Caco-2 (cell line): ENCODE data around the gene CAMK2D. TPM values are rescaled to one million over a fixed set of nuclear protein-coding genes. Genes with fewer than 3 reads are reported as not detected.

Source experiments
- BruUV-seq: library from RNA; stranded (reverse); fragments of 400-500 nt; replicated peaks from 2 replicates; lab custom pipeline; 2021; lab: Mats Ljungman, UMichigan
- CTCF ChIA-PET: fragments of 300-600 bp; sonication (Branson Sonifier 250); formaldehyde crosslinking; loops from one replicate; lab custom pipeline; 2022; ENCODE audit warnings: antibody characterized with exemption; lab: Charles Lee
- POLR2A ChIA-PET: fragments of 300-600 bp; sonication (Branson Sonifier 250); formaldehyde crosslinking; loops from one replicate; lab custom pipeline; 2022; ENCODE audit warnings: antibody characterized with exemption; lab: Charles Lee
- DNase-seq, 2 experiments: peaks; one replicate each; pipeline versions ENCODE4 v3.0.0 to v3.0.0-alpha.2; 2020 to 2022
- H3K27me3 ChIP-seq: replicated peaks from 2 replicates; pipeline ENCODE4 v1.6.0; 2011; ENCODE audit warnings: low read length; ENCODE audit not compliant: control insufficient read depth, insufficient read depth
- H3K36me3 ChIP-seq: 2 replicates; pipeline ENCODE4 v1.5.1; 2011; ENCODE audit warnings: low read length; ENCODE audit not compliant: control insufficient read depth, insufficient read depth
- H3K4me1 ChIP-seq: fragments of 250-450 bp; sonication (Bioruptor Pico); 2 replicates; pipeline ENCODE4 v1.5.1; 2020; ENCODE audit warnings: mild to moderate bottlenecking
- H3K4me3 ChIP-seq: 2 replicates; pipeline ENCODE4 v1.5.1; 2011; ENCODE audit warnings: low read depth, mild to moderate bottlenecking, control low read depth, low read length
- H3K9me3 ChIP-seq: fragments of 250-450 bp; sonication (Bioruptor Pico); 2 replicates; pipeline ENCODE4 v1.5.1; 2020; ENCODE audit warnings: mild to moderate bottlenecking, moderate library complexity
- H3K27ac Mint-ChIP-seq: one replicate; pipeline ENCODE4 v1.8.0; 2022; ENCODE audit warnings: mixed read lengths; ENCODE audit not compliant: unreplicated experiment
- H3K27me3 Mint-ChIP-seq: one replicate; pipeline ENCODE4 v1.8.0; 2022; ENCODE audit warnings: mixed read lengths; ENCODE audit not compliant: insufficient read depth, unreplicated experiment
- H3K36me3 Mint-ChIP-seq: one replicate; pipeline ENCODE4 v1.8.0; 2022; ENCODE audit warnings: mild to moderate bottlenecking, mixed read lengths; ENCODE audit not compliant: insufficient read depth, unreplicated experiment
- H3K4me1 Mint-ChIP-seq: one replicate; pipeline ENCODE4 v1.8.0; 2022; ENCODE audit warnings: low read depth, mixed read lengths; ENCODE audit not compliant: unreplicated experiment
- H3K4me3 Mint-ChIP-seq: one replicate; pipeline ENCODE4 v1.8.0; 2022; ENCODE audit warnings: mild to moderate bottlenecking, moderate library complexity, mixed read lengths; ENCODE audit not compliant: unreplicated experiment
- H3K9me3 Mint-ChIP-seq: one replicate; pipeline ENCODE4 v1.8.0; 2022; ENCODE audit warnings: mixed read lengths; ENCODE audit not compliant: unreplicated experiment
- CTCF ChIP-seq, 2 experiments: fragments of 200-600 bp in 1 of 2; IDR thresholded peaks; 1 replicate in 1 of 2; 2 replicates in 1 of 2; pipeline versions ENCODE4 v1.5.1 to v1.8.0; 2011 to 2022; ENCODE audit warnings: antibody characterized with exemption in 1 of 2, control low read depth in 1 of 2, inconsistent platforms in 1 of 2, low read depth in 1 of 2, low read length in 1 of 2, mild to moderate bottlenecking in 1 of 2, moderate library complexity in 1 of 2; ENCODE audit not compliant: insufficient read depth in 1 of 2, severe bottlenecking in 1 of 2, unreplicated experiment in 1 of 2
- intact Hi-C: fragments of 100-400 bp; cut with micrococcal nuclease; formaldehyde crosslinking; loops from one replicate; pipeline ENCODE4 v1.10.0; 2022; ENCODE audit not compliant: unreplicated experiment
- total RNA-seq: library from RNA; stranded (reverse); gene quantifications from 2 replicates; pipeline ENCODE4 v1.2.3, GENCODE V29; 2022

The CAMK2D gene
- total RNA-seq, 1 experiment from 2014 or later, result 65.6 TPM

- H3K9me3 ChIP-seq, result no peaks in the 10 kb centered on the region
- H3K27me3 ChIP-seq, result no peaks in the 10 kb centered on the region
- BruUV-seq, result no TSS peak
- intact Hi-C loops, result loop anchor here (10.0 kb wide), 1 partner anchor 99 kb away; no protein-coding TSS in a partner anchor
- peaks cover 86% of the 10 kb centered on the region for H3K4me1 ChIP-seq
- DNase-seq, result no peak
- CTCF ChIA-PET, result no interaction called here
- H3K4me3 ChIP-seq, result no peak overlapping the region
- POLR2A ChIA-PET, result no interaction called here
- Mint-ChIP-seq H3K4me3 (no peak overlapping the region), H3K36me3 (peaks cover 8% of the 10 kb centered on the region), H3K9me3 (no peaks in the 10 kb centered on the region), H3K27ac (peak overlapping the region; percentile 92), H3K27me3 (no peaks in the 10 kb centered on the region), H3K4me1 (peaks cover 59% of the 10 kb centered on the region)
- H3K36me3 ChIP-seq, result no peaks in the 10 kb centered on the region
- TF ChIP-seq CTCF (IDR thresholded peaks at IDR 0.05; ENCODE audit: insufficient read depth in 1 of 2, low read depth in 1 of 2, low read length in 1 of 2, severe bottlenecking in 1 of 2, unreplicated experiment in 1 of 2), result no peak
Measured at GRCh38 chr4:113643505-113643904, 118.0 kb downstream of the CAMK2D start.

GRCh38 chr4:113641025-113641431 lies 120.5 kb downstream of the CAMK2D start:
- H3K4me1 Mint-ChIP-seq, result peaks cover 67% of the 10 kb centered on the region

GRCh38 chr4:113639326-113639725 lies 122.2 kb downstream of the CAMK2D start:
- H3K4me1 Mint-ChIP-seq, result peaks cover 60% of the 10 kb centered on the region
- no peak overlapping the region for H3K4me3 Mint-ChIP-seq
- no peaks in the 10 kb centered on the region for H3K9me3 ChIP-seq
- H3K27ac Mint-ChIP-seq, result peak overlapping the region; percentile 42
- no peak for DNase-seq
- no peaks in the 10 kb centered on the region for H3K27me3 Mint-ChIP-seq
- intact Hi-C loops, result no loop called here
- no peak overlapping the region for H3K4me3 ChIP-seq
- H3K4me1 ChIP-seq, result peaks cover 57% of the 10 kb centered on the region
- H3K27me3 ChIP-seq, result no peaks in the 10 kb centered on the region
- H3K36me3 ChIP-seq, result no peaks in the 10 kb centered on the region
- no TSS peak for BruUV-seq
- TF ChIP-seq CTCF (IDR thresholded peaks at IDR 0.05; ENCODE audit: insufficient read depth in 1 of 2, low read depth in 1 of 2, low read length in 1 of 2, severe bottlenecking in 1 of 2, unreplicated experiment in 1 of 2), result no peak
- no peaks in the 10 kb centered on the region for H3K9me3 Mint-ChIP-seq
- POLR2A ChIA-PET, result no interaction called here
- H3K36me3 Mint-ChIP-seq, result peaks cover 5% of the 10 kb centered on the region
- CTCF ChIA-PET, result no interaction called here

More at GRCh38 chr4:113641025-113641431, 120.5 kb downstream of the CAMK2D start:
- ChIA-PET POLR2A (no interaction called here), CTCF (interaction anchor here (0.6 kb wide), 1 partner anchor 748 kb away, joined by 3 read pairs; no protein-coding TSS in a partner anchor)
- peak overlapping the region; percentile 42 for H3K27ac Mint-ChIP-seq
- Histone ChIP-seq H3K4me1 (peaks cover 64% of the 10 kb centered on the region), H3K4me3 (no peak overlapping the region), H3K9me3 (no peaks in the 10 kb centered on the region), H3K27me3 (no peaks in the 10 kb centered on the region), H3K36me3 (no peaks in the 10 kb centered on the region)
- peaks cover 11% of the 10 kb centered on the region for H3K36me3 Mint-ChIP-seq
- H3K9me3 Mint-ChIP-seq, result no peaks in the 10 kb centered on the region
- H3K4me3 Mint-ChIP-seq, result no peak overlapping the region
- intact Hi-C loops, result loop anchor here (10.0 kb wide), 1 partner anchor 96 kb away; no protein-coding TSS in a partner anchor
- no peak for TF ChIP-seq CTCF (IDR thresholded peaks at IDR 0.05; ENCODE audit: insufficient read depth in 1 of 2, low read depth in 1 of 2, low read length in 1 of 2, severe bottlenecking in 1 of 2, unreplicated experiment in 1 of 2)
- no peaks in the 10 kb centered on the region for H3K27me3 Mint-ChIP-seq
- no TSS peak for BruUV-seq
- no peak for DNase-seq
